Measurements from ENCODE around the gene DENND5A. TPM values are rescaled to one million over a fixed set of nuclear protein-coding genes. Genes with fewer than 3 reads are reported as not detected.
"Not testable (repeated sequence)": the region's sequence is repeated elsewhere in the genome, so short reads cannot be mapped to it uniquely, and the experiment has no call there.

DENND5A gene
- total and polyA plus RNA-seq, 10 donors: 20.8 to 157 (median 110) TPM

DNA sequence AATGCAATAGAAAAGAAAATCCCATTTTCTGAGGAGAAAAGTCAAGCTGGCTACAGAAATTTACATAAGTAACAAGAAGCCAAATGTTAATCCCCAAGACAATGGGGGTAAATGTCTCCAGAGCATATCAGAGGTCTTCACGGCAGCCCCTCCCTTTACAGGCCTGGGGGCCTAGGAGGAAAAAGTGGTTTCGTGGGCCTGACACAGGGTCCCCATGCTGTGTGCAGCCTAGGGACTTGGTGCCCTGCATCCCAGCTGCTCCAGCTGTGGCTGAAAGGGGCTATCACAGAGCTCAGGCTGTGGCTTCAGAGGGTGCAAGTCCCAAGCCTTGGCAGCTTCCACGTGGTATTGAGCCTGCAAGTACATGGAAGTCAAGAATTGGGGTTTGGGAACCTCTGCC, 76.3 kb downstream of the DENND5A start:
- H3K27me3 ChIP-seq (replicated peaks in 1 of 7); DNase-seq; H3K4me1 ChIP-seq; H3K27ac ChIP-seq; H3K4me3 ChIP-seq; intact Hi-C loops (cut with DNase I; ENCODE audit: low total_unique reads); H3K9me3 ChIP-seq: not testable (repeated sequence)
- peak in 1 of 3 donors; percentile 23 for TF ChIP-seq POLR2AphosphoS5 (IDR thresholded peaks at IDR 0.05)
- WGBS, 5 donors: 92 to 98% (median 97%) methylated on average over 2 to 3 of the region's 3 CpGs
- H3K36me3 ChIP-seq: peaks cover 0 to 93% (median 8%) of the 10 kb centered on the region in 6 donors

DNA sequence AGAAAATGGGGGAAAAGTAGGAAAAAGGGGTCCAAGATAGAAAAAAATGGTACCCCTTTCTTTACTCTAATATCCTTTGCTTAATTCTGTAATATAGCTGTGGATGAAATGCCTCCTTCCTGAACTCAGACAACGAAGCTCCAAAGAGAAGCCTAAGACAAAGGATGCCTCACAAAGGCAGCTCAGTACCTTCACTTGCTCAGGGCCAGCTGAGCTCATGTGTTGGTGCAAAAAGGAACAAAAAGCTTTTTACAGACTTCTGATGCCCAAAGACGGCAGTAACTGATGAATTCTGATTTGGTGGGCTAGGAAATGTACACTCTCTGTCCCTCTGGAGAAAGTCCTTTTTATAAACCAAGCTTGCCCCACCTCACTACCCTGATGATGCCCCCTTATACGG, 77.5 kb downstream of the DENND5A start:
- 92 to 98% (median 96%) methylated on average over 3 of the region's 3 CpGs for WGBS, 5 donors
- no peaks in the 10 kb centered on the region for H3K9me3 ChIP-seq
- DNase-seq: no peak
- no peak overlapping the region for H3K27ac ChIP-seq
- intact Hi-C loops (cut with DNase I; ENCODE audit: low total_unique reads): no loop called here
- H3K4me1 ChIP-seq: no peaks in the 10 kb centered on the region
- H3K36me3 ChIP-seq: peaks cover 0 to 85% (median 5%) of the 10 kb centered on the region in 6 donors
- no peak for TF ChIP-seq POLR2A (IDR thresholded peaks at IDR 0.05)
- TF ChIP-seq, protein P1, sequence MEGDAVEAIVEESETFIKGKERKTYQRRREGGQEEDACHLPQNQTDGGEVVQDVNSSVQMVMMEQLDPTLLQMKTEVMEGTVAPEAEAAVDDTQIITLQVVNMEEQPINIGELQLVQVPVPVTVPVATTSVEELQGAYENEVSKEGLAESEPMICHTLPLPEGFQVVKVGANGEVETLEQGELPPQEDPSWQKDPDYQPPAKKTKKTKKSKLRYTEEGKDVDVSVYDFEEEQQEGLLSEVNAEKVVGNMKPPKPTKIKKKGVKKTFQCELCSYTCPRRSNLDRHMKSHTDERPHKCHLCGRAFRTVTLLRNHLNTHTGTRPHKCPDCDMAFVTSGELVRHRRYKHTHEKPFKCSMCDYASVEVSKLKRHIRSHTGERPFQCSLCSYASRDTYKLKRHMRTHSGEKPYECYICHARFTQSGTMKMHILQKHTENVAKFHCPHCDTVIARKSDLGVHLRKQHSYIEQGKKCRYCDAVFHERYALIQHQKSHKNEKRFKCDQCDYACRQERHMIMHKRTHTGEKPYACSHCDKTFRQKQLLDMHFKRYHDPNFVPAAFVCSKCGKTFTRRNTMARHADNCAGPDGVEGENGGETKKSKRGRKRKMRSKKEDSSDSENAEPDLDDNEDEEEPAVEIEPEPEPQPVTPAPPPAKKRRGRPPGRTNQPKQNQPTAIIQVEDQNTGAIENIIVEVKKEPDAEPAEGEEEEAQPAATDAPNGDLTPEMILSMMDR (IDR thresholded peaks at IDR 0.05 in 8 of 11, conservative IDR thresholded peaks at IDR 0.05 in 3 of 11): no peak
- no peak for TF ChIP-seq POLR2AphosphoS5 (IDR thresholded peaks at IDR 0.05)
- H3K27me3 ChIP-seq (replicated peaks in 1 of 7): no peaks in the 10 kb centered on the region
- no peak overlapping the region for H3K4me3 ChIP-seq

DNA sequence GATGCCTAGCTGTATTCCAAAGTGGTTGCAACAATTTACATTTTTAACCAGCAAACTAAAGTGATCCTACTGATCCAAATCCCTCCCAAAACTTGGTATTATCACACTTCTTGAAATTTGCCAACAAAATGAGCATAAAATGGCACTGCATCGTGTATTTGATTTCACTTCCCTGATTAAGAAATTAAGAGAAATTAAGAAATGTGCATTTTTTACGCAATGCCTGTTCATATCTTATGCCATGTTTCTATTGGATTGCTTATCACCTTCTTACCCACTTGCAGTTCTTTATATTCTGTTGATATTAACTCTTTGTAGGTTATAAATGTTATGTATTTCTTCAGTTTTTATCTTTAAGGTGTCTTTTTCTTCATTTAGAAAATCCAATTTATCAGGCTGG, 80.6 kb downstream of the DENND5A start:
- H3K27me3 ChIP-seq (replicated peaks in 1 of 7): no peaks in the 10 kb centered on the region
- peaks cover 0 to 19% (median 8%) of the 10 kb centered on the region in 6 donors for H3K4me1 ChIP-seq
- H3K4me3 ChIP-seq: no peak overlapping the region
- 56 to 89% (median 69%) methylated on average over 2 of the region's 2 CpGs for WGBS, 5 donors
- TF ChIP-seq POLR2AphosphoS5 (IDR thresholded peaks at IDR 0.05): no peak
- TF ChIP-seq POLR2A (IDR thresholded peaks at IDR 0.05): no peak
- TF ChIP-seq, protein P1 (IDR thresholded peaks at IDR 0.05 in 8 of 11, conservative IDR thresholded peaks at IDR 0.05 in 3 of 11): no peak
- intact Hi-C loops (cut with DNase I; ENCODE audit: low total_unique reads): no loop called here
- no peak for DNase-seq
- H3K9me3 ChIP-seq: no peaks in the 10 kb centered on the region
- H3K27ac ChIP-seq: no peak overlapping the region
- peaks cover 0 to 80% (median 11%) of the 10 kb centered on the region in 6 donors for H3K36me3 ChIP-seq

DNA sequence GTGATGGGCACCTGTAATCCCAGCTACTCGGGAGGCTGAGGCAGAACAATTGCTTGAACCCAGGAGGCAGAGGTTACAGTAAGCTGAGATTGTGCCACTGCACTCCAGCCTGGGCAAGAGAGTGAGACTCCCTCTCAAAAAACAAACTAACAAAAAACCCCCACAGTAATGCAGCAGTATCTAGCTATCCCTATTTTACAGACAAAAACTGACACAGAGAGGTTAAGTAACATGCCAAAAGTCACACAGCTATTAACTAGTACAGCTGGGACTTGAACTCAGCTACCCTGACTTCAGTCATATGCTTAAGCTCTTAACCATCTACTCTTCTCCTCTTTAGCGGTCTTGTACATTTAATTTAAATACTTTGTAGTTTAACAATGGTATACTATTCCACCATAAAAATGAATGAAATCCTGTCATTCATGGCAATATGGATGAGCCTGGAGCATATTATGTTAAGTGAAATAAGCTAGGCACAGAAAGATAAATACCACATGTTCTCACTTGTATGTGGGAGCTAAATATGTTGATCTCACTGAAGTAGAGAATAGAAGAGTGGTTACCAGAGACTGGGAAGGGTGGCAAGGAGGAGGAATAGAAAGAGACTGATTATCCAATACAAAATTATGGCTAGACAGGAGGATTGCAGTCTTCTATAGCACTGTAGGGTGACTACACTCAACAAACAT, 82.8 kb downstream of the DENND5A start:
- whole genome bisulfite sequencing, 5 donors: 92 to 98% (median 95%) methylated on average over 2 of the region's 2 CpGs
- H3K27ac ChIP-seq: peak overlapping the region in 1 of 8 donors; percentile 50
- H3K4me1 ChIP-seq: peaks cover 0 to 23% (median 8%) of the 10 kb centered on the region in 6 donors
- H3K9me3 ChIP-seq: no peaks in the 10 kb centered on the region
- intact Hi-C loops (cut with DNase I; ENCODE audit: low total_unique reads): no loop called here
- H3K4me3 ChIP-seq: no peak overlapping the region
- DNase-seq: no peak
- TF ChIP-seq, protein P1 (IDR thresholded peaks at IDR 0.05 in 8 of 11, conservative IDR thresholded peaks at IDR 0.05 in 3 of 11): no peak
- TF ChIP-seq POLR2A (IDR thresholded peaks at IDR 0.05) (no peak), POLR2AphosphoS5 (IDR thresholded peaks at IDR 0.05) (no peak)
- H3K27me3 ChIP-seq (replicated peaks in 1 of 7): no peaks in the 10 kb centered on the region
- peaks cover 0 to 80% (median 23%) of the 10 kb centered on the region in 6 donors for H3K36me3 ChIP-seq
